CD14-positive monocyte (primary cell): ENCODE data around the gene OS9. TPM values are rescaled to one million over a fixed set of nuclear protein-coding genes. Genes with fewer than 3 reads are reported as not detected.

Source experiments
- DNase-seq, 3 donors: peaks; one replicate each; pipeline ENCODE4 v3.0.0-alpha.2; 2011 to 2022
- H2AFZ ChIP-seq: 2 replicates; pipeline ENCODE4 v1.6.0; 2012; ENCODE audit warnings: mild to moderate bottlenecking, low read depth, low read length, inconsistent platforms; ENCODE audit not compliant: insufficient read depth, poor library complexity, severe bottlenecking
- H3K27ac ChIP-seq, 2 donors: 1 replicate in 1 of 2; 2 replicates in 1 of 2; pipeline ENCODE4 v1.5.1; 2012 to 2013; ENCODE audit warnings: low read length in 2 of 2, control low read depth in 1 of 2, inconsistent platforms in 1 of 2, low read depth in 1 of 2, mild to moderate bottlenecking in 1 of 2
- H3K27me3 ChIP-seq, 2 donors: one replicate each; pipeline versions ENCODE4 v1.6.0 to v1.6.1; 2011 to 2013; ENCODE audit warnings: low read length in 2 of 2; ENCODE audit not compliant: control insufficient read depth in 2 of 2, insufficient read depth in 2 of 2
- H3K36me3 ChIP-seq, 2 donors: replicated peaks in 1 of 2; 1 replicate in 1 of 2; 2 replicates in 1 of 2; pipeline versions ENCODE4 v1.5.1 to v1.6.1; 2012 to 2013; ENCODE audit warnings: low read length in 2 of 2, control low read depth in 1 of 2, inconsistent platforms in 1 of 2, mild to moderate bottlenecking in 1 of 2; ENCODE audit not compliant: insufficient read depth in 2 of 2, control insufficient read depth in 1 of 2
- H3K4me1 ChIP-seq, 2 donors: 1 replicate in 1 of 2; 2 replicates in 1 of 2; pipeline versions ENCODE4 v1.5.1 to v1.6.1; 2012 to 2013; ENCODE audit warnings: low read length in 2 of 2, control low read depth in 1 of 2, inconsistent platforms in 1 of 2, mild to moderate bottlenecking in 1 of 2, moderate library complexity in 1 of 2; ENCODE audit not compliant: insufficient read depth in 2 of 2, control insufficient read depth in 1 of 2
- H3K4me2 ChIP-seq: replicated peaks from 2 replicates; pipeline ENCODE3; 2012; ENCODE audit warnings: low read length, moderate library complexity, mild to moderate bottlenecking; ENCODE audit not compliant: poor library complexity, severe bottlenecking; ENCODE audit errors: extremely low read depth
- H3K4me3 ChIP-seq, 3 experiments: fragments of 200-600 bp in 1 of 3; sonication (generic) in 1 of 3; replicated peaks in 1 of 3; 1 replicate in 2 of 3; 2 replicates in 1 of 3; pipeline ENCODE4 v1.5.1; 2011 to 2013; ENCODE audit warnings: low read length in 3 of 3, mild to moderate bottlenecking in 3 of 3, control low read depth in 2 of 3, low read depth in 2 of 3, inconsistent platforms in 1 of 3, moderate library complexity in 1 of 3
- H3K79me2 ChIP-seq: 2 replicates; pipeline ENCODE4 v1.6.0; 2012; ENCODE audit warnings: mild to moderate bottlenecking, control low read depth, inconsistent platforms, low read length, moderate library complexity; ENCODE audit not compliant: insufficient read depth
- H3K9ac ChIP-seq: 2 replicates; pipeline ENCODE4 v1.6.0; 2017; ENCODE audit warnings: low read length, mild to moderate bottlenecking; ENCODE audit not compliant: insufficient read depth, poor library complexity, severe bottlenecking
- H3K9me3 ChIP-seq, 2 donors: replicated peaks in 1 of 2; 1 replicate in 1 of 2; 2 replicates in 1 of 2; pipeline versions ENCODE4 v1.5.1 to v1.6.1; 2012 to 2013; ENCODE audit warnings: low read length in 2 of 2, control low read depth in 1 of 2; ENCODE audit not compliant: control insufficient read depth in 1 of 2, insufficient read depth in 1 of 2
- H4K20me1 ChIP-seq: 2 replicates; pipeline ENCODE4 v1.6.0; 2012; ENCODE audit warnings: mild to moderate bottlenecking, low read length, control low read depth, moderate library complexity; ENCODE audit not compliant: insufficient read depth
- H3K27ac Mint-ChIP-seq, 7 donors: one replicate each; pipeline ENCODE4 v1.8.0; 2020; ENCODE audit warnings: mild to moderate bottlenecking in 7 of 7, mixed read lengths in 7 of 7, moderate library complexity in 6 of 7, inconsistent platforms in 2 of 7
- H3K27me3 Mint-ChIP-seq, 3 donors: one replicate each; pipeline ENCODE4 v1.8.0; 2021 to 2022; ENCODE audit warnings: low read depth in 3 of 3, mild to moderate bottlenecking in 3 of 3, mixed read lengths in 3 of 3, moderate library complexity in 3 of 3, inconsistent platforms in 1 of 3
- H3K36me3 Mint-ChIP-seq, 2 donors: one replicate each; pipeline ENCODE4 v1.8.0; 2020; ENCODE audit warnings: mixed read lengths in 2 of 2, inconsistent platforms in 1 of 2, mild to moderate bottlenecking in 1 of 2
- H3K4me1 Mint-ChIP-seq: one replicate; pipeline ENCODE4 v1.8.0; 2020; ENCODE audit warnings: mild to moderate bottlenecking, mixed read lengths
- H3K4me3 Mint-ChIP-seq, 2 donors: one replicate each; pipeline ENCODE4 v1.8.0; 2020; ENCODE audit warnings: mild to moderate bottlenecking in 2 of 2, mixed read lengths in 2 of 2, moderate library complexity in 1 of 2
- H3K9me3 Mint-ChIP-seq, 7 donors: one replicate each; pipeline ENCODE4 v1.8.0; 2020 to 2022; ENCODE audit warnings: mixed read lengths in 7 of 7, mild to moderate bottlenecking in 6 of 7, moderate library complexity in 6 of 7, inconsistent platforms in 2 of 7
- WGBS: methylation state at CpG from one replicate; pipeline ENCODE4 v1.1.5; 2013; ENCODE audit warnings: missing lambda C conversion rate; ENCODE audit not compliant: insufficient coverage; 5-methylcytosine and 5-hydroxymethylcytosine counted together
- intact Hi-C, 2 donors: fragments of 100-400 bp; cut with micrococcal nuclease; formaldehyde crosslinking; loops; one replicate each; pipeline versions ENCODE4 v1.15.0 to v1.15.1; 2023
- polyA plus RNA-seq, 3 donors: library from polyadenylated mRNA; depleted of rRNA in 1 of 3; unstranded in 2 of 3; stranded (reverse) in 1 of 3; fragments of 300-500 nt in 2 of 3; fragments of >200 nt in 1 of 3; fragmentation: Illumina TruSeq in 2 of 3; gene quantifications; 1 replicate in 2 of 3; 2 replicates in 1 of 3; pipeline ENCODE4 v1.2.3, GENCODE V29; 2012 to 2021
- TF ChIP-seq, protein P1 (sequence below): fragments of 200-600 bp; IDR thresholded peaks from one replicate; pipeline ENCODE4 v1.8.0; 2022; ENCODE audit warnings: antibody characterized with exemption, mild to moderate bottlenecking

Gene OS9
- polyA plus RNA-seq, 3 donors, result 90.9 to 484 (median 128) TPM

DNA sequence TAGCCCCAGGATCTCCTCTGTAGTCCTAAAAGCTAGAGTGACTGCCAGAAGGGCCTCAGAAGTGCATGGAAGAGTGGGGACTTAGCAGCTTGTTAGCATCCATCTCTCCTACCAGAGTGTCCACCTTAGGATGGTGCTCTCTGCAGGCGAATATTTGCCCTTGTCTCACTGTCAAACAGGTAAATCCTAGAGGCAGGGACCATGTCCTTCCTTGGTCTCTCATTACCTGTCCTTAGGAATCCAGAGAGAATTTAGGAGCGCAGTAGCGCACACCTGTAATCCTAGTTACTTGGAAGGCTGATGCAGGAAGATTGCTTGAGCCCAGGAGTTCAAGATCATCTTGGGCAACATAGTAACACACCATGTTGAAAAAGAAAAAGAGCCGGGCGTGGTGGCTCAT lies 23.2 kb downstream of the OS9 start:
- Mint-ChIP-seq H3K4me1 (no peaks in the 10 kb centered on the region), H3K27me3 (no peaks in the 10 kb centered on the region), H3K36me3 (peaks cover 77 to 90% of the 10 kb centered on the region in 2 donors), H3K4me3 (no peak overlapping the region), H3K27ac (no peak overlapping the region), H3K9me3 (peaks cover 0 to 2% (median 0%) of the 10 kb centered on the region in 7 donors)
- TF ChIP-seq, protein P1, sequence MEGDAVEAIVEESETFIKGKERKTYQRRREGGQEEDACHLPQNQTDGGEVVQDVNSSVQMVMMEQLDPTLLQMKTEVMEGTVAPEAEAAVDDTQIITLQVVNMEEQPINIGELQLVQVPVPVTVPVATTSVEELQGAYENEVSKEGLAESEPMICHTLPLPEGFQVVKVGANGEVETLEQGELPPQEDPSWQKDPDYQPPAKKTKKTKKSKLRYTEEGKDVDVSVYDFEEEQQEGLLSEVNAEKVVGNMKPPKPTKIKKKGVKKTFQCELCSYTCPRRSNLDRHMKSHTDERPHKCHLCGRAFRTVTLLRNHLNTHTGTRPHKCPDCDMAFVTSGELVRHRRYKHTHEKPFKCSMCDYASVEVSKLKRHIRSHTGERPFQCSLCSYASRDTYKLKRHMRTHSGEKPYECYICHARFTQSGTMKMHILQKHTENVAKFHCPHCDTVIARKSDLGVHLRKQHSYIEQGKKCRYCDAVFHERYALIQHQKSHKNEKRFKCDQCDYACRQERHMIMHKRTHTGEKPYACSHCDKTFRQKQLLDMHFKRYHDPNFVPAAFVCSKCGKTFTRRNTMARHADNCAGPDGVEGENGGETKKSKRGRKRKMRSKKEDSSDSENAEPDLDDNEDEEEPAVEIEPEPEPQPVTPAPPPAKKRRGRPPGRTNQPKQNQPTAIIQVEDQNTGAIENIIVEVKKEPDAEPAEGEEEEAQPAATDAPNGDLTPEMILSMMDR, result no peak
- peaks cover 94% of the 10 kb centered on the region in 2 donors for H3K36me3 ChIP-seq
- H4K20me1 ChIP-seq, result peaks cover 23% of the 10 kb centered on the region
- H3K4me1 ChIP-seq, result no peaks in the 10 kb centered on the region
- 100% methylated on average over 3 of the region's 5 CpGs for WGBS
- no peaks in the 10 kb centered on the region for H3K9me3 ChIP-seq
- no peak overlapping the region for H3K9ac ChIP-seq
- H2AFZ ChIP-seq, result no peak overlapping the region
- H3K4me3 ChIP-seq, result no peak overlapping the region
- no peaks in the 10 kb centered on the region for H3K27me3 ChIP-seq
- H3K27ac ChIP-seq, result no peak overlapping the region
- intact Hi-C loops, result no loop called here
- peaks cover 2% of the 10 kb centered on the region for H3K79me2 ChIP-seq
- no peak overlapping the region for H3K4me2 ChIP-seq
- DNase-seq, result no peak

DNA sequence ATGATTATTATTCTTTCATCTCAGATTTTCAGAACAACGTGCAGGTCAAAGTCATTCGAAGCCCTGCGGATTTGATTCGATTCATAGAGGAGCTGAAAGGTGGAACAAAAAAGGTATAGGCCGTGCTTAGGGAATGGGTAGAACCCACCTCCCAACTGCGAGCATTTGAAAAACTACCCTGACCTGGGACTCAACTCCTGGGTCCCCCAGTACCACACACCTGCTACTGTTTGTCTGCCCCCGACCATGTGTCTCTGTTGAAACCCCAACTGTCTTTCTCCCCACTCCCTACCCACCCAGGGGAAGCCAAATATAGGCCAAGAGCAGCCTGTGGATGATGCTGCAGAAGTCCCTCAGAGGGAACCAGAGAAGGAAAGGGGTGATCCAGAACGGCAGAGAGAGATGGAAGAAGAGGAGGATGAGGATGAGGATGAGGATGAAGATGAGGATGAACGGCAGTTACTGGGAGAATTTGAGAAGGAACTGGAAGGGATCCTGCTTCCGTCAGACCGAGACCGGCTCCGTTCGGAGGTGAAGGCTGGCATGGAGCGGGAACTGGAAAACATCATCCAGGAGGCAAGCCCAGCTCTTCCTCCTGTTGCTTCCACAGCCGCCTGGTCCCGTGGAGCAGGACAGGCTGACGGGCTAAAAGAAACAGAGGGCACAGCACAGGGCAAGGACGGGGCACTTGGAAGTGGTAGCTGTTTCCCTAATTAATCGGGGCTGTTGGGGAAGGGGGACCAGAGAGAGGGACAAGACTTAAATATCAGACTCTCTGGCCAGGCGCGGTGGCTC lies 24.1 kb downstream of the OS9 start:
- H3K4me1 ChIP-seq, result no peaks in the 10 kb centered on the region
- intact Hi-C loops, result no loop called here
- no peak overlapping the region for H3K9ac ChIP-seq
- no peaks in the 10 kb centered on the region for H3K9me3 ChIP-seq
- Mint-ChIP-seq H3K36me3 (peaks cover 72 to 83% of the 10 kb centered on the region in 2 donors), H3K27me3 (no peaks in the 10 kb centered on the region), H3K27ac (no peak overlapping the region), H3K4me1 (no peaks in the 10 kb centered on the region), H3K4me3 (no peak overlapping the region), H3K9me3 (peaks cover 0 to 2% (median 0%) of the 10 kb centered on the region in 7 donors)
- no peak overlapping the region for H3K27ac ChIP-seq
- H3K36me3 ChIP-seq, result peaks cover 85 to 88% of the 10 kb centered on the region in 2 donors
- H2AFZ ChIP-seq, result no peak overlapping the region
- H3K27me3 ChIP-seq, result no peaks in the 10 kb centered on the region
- TF ChIP-seq, protein P1, result no peak
- peaks cover 2% of the 10 kb centered on the region for H3K79me2 ChIP-seq
- H4K20me1 ChIP-seq, result peaks cover 20% of the 10 kb centered on the region
- no peak overlapping the region for H3K4me2 ChIP-seq
- WGBS, result 96% methylated on average over 13 of the region's 22 CpGs
- no peak overlapping the region for H3K4me3 ChIP-seq
- DNase-seq, result no peak
